Activated CD8-positive, alpha-beta memory T cell treated with anti-CD3 and anti-CD28 coated beads, Interleukin-2, amount 50 U/mL, for 24 hours (primary cell): ENCODE measurements around the gene CDKN1C.

Experiments
- DNase-seq: peaks from one replicate; pipeline ENCODE4 v3.0.0-alpha.2; 2020; ENCODE audit errors: extremely low read depth

Gene CDKN1C

GRCh38 chr11:2848497-2848896 lies 37.1 kb downstream of the CDKN1C start:
- no peak for DNase-seq

GRCh38 chr11:2847561-2847960 lies 38.0 kb downstream of the CDKN1C start:
- DNase-seq: no peak

DNA sequence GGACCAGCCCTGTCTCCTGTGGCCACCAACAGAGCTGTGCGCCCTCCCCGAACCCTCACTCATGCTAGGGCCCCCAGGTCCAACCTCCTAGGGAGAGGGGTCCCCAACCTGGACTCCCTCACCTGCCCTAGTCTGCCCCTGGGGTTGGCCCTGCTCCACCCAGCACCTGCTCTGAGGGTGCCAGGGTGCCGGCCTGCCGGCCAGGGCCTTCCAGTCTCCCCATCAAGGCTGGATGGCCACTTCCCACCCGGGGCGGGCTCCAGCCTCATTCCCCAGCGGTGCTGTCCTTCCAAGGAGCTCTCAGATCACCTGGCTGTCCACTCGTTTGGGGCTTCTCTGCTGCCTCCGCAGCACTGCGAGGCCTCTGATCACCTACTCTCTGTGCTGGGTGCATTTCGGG lies 39.1 kb downstream of the CDKN1C start:
- DNase-seq: no peak

DNA sequence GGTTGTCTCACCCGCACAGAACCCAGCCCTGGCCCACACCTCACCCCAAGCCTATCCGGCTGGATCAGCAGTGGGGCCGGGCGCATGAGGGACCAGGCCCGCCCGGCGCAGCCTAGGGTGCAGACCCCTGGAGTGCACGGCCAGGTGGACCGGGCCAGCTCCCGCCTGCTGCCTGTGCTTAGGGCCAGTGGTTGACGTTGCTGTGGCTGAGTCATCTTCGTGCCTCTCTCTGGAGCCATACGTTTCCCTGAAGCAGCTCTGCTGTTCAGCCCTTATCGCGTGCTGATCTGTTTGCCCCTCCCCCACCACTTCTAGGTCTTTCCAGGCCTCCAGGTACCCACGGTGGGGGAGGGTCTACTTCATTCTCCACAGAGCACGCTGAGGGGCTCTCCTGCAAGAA lies 39.5 kb downstream of the CDKN1C start:
- DNase-seq: no peak

DNA sequence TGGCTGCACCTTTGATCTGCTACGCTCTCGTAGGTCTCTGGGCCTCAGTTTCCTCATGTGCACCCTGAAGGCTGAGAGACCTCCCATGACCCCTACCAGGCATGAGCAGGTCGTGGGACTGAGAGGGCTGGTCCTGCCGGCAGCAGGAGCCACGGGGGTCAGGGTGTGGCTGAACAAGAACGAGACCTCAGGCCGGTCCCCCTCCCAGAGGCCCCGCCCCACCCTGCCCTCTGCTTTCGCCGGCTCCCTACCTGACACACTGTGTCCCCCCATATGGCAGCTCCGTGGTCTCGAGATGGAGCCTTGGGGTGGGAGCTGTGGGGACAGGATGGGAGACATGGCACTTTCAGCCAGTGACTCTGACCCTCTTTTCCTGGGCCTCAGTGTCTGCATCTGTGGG lies 40.6 kb downstream of the CDKN1C start:
- DNase-seq: no peak

DNA sequence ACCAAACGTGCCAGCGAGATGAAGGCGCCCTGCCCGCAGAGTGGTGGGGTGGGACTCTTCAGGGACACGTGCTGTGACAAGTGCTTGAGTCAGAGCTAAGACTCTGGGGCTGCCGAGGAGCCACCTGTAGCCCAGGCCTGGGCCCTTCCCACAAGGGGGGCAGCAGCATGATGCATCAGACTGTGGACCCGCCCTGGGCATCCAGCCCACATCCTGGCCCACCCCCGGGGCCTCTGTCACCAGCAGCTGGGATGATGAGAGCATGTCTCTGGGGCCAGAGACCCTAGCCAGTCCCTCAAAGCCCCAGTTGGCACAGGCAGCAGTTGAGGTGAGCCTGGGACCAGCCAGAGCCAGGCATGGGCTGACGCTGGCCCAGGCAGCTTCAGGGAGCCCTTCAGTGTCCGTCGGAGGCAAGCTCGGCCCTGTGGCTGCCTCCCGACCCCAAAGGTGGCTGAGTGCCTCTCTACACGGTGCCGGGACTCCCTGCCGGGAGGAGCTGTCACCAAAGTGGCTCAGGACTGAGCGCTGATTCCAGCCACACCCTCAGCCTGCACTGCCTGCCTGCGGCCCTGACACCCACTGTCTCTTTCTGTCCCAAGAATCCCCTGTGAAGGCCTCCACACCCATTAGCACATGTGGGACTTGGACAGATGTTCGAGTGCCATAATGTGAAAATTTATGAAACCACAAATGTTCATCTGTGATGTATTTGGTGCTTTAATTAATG lies 41.3 kb downstream of the CDKN1C start:
- no peak for DNase-seq

- no peak for DNase-seq
These were observed 42.0 kb downstream of the CDKN1C start for GRCh38 chr11:2843551-2843950.

DNA sequence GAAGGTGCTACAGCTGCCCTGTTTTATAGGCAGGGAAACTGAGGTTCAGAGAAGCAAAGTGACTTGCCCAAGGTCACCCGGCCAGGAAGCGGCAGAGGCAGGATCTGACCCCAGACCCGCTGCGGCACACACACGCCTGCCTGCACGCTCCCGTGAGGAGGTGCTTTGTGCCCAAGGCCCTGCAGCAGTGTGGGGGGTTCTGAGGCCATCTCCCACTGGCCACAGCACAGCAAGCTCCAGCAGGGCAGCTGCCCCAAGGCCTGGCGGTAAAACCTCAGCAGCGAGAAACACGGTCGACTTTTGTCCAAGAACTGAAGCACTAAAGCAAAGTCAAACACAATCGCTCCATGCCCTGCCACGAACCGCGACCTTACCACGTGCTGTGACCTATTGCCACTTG lies 42.7 kb downstream of the CDKN1C start:
- DNase-seq: no peak

GRCh38 chr11:2841411-2842190 lies 44.0 kb downstream of the CDKN1C start:
- DNase-seq: no peak

DNA sequence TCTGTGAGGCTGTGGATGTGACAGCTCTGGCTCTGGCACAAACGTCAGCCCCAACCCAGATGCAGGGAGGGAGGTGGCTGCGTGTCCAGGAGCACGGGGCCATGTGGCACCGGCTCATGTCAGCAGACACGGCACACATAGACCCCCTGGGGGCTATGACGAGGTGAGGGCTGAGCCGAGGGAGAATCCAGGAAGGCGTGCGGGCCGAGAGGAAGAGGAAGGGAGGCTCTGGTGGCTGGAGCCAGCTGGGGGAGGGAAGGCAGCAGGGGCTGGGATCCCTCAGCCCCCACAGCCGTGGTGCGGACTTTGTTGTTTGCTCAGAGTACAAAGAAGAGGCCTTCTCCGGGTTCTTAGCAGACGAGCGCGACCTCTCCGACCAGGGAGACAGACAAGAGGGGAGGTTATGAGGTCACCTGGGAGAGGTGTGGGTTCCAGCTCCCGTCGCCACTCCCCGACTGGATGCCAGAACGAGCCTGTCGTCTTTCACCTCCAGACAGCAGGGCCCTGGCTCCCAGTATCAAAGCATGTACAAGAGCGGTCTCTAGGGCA lies 46.1 kb downstream of the CDKN1C start:
- DNase-seq: no peak

DNA sequence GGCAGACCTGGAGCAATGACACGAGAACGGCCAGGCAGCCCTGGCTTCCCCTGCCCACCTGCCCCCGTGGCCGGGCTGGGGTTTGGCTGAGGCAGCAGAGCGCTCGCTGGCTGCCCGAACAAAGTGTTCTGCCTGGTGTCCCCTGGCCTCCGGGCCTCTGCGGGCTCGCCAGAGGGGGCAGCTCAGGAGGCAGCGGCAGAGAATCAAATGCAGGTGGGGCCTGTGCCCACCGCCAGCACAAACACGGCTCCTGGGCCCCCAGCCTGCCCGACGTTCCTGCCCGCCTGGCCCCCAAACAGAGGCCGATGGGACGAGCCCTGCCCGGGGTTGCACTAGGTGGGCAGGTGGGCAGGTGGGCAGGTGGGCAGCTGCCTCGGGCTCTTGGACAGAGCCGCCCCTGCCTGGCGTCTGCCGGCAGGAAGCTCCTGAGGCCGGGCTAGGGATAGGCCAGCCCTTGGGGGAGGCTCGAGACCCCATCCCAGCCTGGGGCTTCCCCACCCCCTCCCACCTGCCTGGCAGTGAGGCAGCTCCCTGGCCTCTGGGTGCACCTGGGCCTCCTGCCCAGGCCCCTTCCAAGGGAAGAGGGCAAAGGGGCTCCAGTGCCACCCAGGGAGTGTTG lies 46.8 kb downstream of the CDKN1C start:
- DNase-seq: no peak

DNA sequence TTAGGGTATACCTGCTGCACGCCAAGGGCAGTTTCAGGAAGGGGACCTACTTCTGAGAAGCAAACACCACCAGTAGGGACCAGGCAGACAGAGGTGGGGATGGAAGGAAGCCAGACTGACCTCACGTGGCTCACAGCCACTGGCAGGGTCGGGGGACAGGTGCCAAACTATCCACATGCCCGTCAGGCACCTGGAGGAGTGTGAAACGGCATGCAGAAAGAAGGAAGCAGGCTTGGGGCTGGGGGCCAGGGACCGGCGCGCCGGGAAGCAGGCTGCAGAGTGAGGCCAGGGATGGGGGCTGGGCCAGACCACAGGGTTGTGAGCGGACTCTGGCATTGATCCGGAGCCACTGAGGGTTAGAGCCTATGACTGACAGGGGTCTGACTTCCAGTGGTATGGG lies 47.5 kb downstream of the CDKN1C start:
- DNase-seq: no peak

DNA sequence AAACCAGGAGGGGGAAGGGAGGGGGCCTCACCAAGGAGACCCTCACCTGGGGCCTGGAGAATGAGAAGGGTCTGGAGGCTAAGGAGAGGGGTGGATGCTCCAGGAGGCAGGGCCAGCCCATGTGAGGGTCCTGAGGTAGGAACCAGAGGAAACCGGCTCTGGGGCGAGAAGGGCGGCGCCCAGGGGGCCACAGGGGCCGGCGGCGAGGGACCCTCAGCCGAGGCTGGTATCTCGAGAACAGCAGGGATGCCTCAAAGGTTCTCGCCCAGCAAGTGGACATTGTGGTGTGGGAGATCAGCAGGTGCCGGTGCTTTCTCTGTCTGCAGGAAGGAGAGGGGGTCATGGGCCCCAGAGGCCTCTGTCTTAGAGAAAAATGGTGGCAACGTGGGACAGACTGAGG lies 47.9 kb downstream of the CDKN1C start:
- no peak for DNase-seq

GRCh38 chr11:2837096-2837601 lies 48.4 kb downstream of the CDKN1C start:
- DNase-seq: no peak

- no peak for DNase-seq
These were observed 49.1 kb downstream of the CDKN1C start for GRCh38 chr11:2836315-2837095.

DNA sequence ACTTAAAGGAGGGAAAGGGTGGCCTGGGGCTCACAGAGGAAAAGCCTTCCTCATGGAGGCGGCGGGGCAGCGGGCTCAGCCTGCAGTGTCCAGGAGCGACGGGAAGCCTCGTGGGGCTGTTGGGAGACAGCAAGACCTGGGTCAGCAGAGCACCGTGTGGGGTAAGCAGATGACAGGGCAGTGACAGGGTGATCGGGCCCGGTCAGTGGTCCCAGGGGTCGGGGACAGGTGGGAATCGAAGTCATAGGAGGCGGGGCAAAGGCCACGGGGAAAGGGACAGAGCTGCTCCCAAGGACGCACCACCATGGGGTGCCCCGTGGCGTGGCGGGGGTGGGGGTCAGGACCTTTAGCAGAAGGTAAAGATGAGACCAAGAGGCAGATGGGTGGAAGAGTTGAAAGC lies 49.8 kb downstream of the CDKN1C start:
- DNase-seq: no peak

DNA sequence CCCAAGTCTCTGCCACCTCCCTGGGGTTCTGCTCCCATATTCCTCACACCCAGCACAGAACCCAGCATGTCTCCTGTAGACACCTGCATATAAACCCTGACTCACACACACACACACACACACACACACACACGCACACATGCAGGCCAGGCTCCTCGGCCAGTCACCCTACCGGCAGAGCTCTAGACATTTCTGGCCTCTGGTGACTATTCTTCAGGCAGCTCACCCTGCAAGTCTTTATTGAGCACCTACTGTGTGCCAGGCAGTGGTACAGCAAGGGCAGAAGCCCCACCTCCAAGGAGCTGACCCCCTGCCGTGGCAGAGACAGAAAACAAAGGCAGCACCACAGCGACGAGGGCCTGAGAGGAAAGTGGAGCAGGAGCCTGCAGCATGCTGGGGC lies 50.3 kb downstream of the CDKN1C start:
- no peak for DNase-seq

- no peak for DNase-seq
These were observed 50.9 kb downstream of the CDKN1C start for GRCh38 chr11:2834503-2835273.

GRCh38 chr11:2833716-2834502 lies 51.7 kb downstream of the CDKN1C start:
- DNase-seq: no peak
